ENCODE results near the gene ADD3.
A peak's percentile ranks its signal among the peaks of the same experiment; 100 is the strongest.
"Not testable (repeated sequence)": the region's sequence is repeated elsewhere in the genome, so short reads cannot be mapped to it uniquely, and the experiment has no call there.

ADD3 gene

DNA sequence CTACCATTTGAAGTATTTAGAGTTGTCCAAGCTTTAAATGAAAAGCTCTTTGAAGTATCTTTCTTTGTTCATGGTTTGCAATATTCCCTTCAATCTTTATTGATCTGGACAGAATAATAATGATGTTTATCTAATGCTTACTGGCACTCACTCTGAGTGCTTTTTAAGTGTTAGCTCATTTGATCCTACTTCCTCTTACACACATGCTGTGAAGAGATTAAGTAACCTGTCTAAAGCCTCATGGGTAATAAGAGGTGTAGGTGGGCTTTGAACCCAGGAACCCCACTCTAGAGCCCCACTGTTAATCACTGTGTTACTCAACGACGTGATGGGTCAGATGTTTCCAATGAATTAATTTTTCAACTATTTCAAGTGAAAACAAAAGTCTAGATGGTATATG is 31.1 kb upstream of the ADD3 start:
- no peak for DNase-seq

DNA sequence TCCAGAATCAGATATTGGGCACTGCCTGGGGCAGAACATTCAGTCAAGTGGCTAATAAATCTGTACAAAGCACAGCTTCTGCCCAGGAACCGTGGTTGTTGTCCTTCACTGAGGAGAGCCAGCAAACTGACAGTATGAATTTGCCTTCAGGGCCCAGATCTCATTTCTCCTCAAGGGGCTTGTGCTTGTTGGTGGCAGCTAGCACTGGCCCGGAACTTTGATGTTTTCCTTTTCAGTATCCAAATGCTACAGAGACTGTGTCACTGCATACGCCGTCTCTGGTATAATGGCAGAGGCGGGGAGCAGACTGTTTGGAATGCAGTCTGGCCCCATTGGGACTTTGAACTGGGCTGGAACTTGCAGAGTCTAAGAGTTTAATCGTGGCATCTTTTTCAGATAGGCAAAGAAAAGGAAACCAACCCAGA is 30.4 kb upstream of the ADD3 start:
- DNase-seq, result no peak

DNA sequence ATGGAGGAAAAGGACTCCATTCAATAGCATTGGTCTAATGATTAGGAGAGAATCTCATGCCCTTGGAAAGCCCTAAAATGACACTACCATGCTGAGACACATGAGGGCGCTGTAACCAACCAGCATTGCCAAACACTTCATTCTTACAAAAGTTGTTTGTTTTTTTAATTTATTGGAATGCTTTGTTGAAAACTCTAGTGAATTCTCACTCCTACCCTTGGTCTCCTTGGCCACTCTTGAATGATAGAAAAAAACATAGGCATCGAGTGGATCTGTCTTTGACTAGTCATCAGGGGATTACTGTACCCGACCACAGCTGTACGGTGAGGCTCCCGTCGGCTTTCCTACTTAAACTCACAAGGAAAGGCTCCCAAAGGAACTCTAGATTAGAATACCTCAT is 29.3 kb upstream of the ADD3 start:
- DNase-seq, result peak; percentile 59

GRCh38 chr10:109979215-109979614 is 28.6 kb upstream of the ADD3 start:
- DNase-seq, result no peak

GRCh38 chr10:109981650-109982049 is 26.1 kb upstream of the ADD3 start:
- DNase-seq, result no peak

GRCh38 chr10:109982123-109982522 is 25.7 kb upstream of the ADD3 start:
- DNase-seq, result no peak

GRCh38 chr10:109982812-109983211 is 25.0 kb upstream of the ADD3 start:
- no peak for DNase-seq

DNA sequence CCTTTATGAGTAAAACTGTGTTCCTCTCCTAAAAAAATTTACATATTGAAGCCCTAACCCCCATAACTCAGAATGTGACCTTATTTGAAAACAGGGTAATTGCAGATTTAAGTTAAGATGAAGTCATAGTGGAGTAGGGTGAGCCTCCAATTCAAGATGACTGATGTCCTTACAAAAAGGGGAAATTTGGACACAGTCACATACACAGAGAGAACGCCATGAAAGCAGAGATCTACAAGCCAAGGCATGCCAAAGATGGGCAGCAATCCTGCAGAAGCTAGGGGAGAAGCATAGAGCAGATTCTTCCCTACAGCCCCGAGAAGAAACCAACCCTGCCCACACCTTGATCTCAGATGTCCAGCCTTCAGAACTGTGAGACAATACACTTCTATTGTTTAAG is 23.8 kb upstream of the ADD3 start:
- DNase-seq, result no peak

DNA sequence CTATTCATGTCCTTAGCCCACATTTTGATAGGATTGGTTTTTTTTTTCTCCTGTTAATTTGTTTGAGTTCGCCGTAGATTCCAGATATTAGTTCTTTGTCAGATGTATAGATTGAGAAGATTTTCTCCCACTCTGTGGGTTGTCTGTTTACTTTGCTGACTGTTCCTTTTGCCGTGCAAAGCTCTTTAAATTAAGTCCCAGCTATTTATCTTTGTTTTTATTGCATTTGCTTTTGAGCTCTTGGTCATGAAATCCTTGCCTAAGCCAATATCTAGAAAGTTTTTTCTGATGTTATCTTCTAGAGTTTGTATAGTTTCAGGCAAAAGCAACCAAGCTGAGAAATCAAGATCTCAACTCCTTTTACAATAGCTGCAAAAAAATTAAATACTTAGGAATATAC is 22.0 kb upstream of the ADD3 start:
- not testable (repeated sequence) for DNase-seq

DNA sequence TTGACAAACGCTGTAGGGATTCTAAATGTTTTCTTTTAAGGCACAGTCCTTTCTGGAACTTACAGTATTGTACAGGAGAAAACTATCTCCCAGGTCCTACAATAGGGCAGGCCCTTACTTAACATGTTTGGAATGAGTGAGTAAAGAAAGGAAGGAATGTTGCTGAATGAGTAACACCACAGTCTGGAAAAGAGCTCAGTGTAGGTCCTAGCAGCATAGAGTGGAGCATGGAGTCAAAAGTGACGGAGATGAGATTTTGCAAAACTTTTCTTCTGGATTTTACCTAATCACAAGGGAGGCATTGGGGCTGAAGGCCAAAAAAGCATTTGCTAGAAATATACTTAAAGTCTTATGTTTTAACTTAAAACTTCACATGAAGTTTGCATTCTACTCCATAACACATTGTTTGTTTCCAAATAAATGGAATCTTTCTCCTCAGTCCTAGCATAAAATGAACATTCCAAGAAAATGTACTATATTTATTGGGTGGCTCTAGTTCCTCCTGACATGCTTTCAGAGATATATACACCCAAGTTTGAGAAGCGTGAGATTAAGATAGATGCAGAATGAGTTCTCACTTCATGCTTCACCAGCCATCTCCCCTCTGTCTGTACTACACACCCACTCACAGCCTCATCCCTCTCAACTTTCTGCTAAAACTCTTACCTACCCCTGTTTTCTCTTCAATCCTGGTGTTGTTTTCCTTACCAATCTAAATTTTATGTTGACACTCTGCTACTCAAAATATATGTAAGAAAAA is 20.2 kb upstream of the ADD3 start:
- no peak for DNase-seq

DNA sequence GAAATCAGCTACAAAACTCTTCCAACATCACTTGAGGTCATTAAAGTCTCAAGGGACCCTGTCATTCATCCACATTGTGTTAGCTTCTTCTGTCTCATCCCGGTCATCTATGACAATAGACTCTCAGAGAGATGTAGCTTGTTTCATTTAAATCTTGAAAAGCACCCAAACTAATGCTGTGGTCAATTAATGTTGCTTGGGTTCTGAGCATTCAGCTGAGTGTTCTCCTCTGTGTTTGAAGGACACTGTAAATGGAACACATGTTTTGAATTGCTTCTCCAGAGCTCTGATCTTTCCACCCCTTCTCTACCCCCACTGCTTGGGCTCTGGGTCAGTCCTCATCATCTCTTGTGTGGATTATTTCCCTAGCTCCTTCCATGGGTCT is 19.6 kb upstream of the ADD3 start:
- no peak for DNase-seq

GRCh38 chr10:109991266-109991855 is 16.4 kb upstream of the ADD3 start:
- no peak for DNase-seq

DNA sequence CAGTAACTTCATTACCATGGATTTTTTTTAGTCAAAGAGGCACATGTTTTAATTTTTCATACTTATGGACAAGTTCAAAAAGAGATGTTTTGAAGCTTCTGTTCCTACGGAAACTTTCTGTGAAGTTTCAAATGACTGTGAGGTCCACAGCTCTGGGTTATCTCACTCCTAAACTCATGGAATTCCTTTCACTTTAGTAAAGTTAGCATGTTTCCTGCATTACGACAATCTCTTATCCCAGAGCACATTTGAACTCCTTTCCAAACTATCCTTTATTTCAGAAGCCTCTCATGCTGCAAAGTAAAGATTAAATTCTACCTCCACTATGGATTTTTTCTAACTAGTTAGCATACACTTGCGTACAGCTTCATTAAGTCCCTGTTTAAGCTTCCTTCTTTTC is 15.3 kb upstream of the ADD3 start:
- no peak for DNase-seq

DNA sequence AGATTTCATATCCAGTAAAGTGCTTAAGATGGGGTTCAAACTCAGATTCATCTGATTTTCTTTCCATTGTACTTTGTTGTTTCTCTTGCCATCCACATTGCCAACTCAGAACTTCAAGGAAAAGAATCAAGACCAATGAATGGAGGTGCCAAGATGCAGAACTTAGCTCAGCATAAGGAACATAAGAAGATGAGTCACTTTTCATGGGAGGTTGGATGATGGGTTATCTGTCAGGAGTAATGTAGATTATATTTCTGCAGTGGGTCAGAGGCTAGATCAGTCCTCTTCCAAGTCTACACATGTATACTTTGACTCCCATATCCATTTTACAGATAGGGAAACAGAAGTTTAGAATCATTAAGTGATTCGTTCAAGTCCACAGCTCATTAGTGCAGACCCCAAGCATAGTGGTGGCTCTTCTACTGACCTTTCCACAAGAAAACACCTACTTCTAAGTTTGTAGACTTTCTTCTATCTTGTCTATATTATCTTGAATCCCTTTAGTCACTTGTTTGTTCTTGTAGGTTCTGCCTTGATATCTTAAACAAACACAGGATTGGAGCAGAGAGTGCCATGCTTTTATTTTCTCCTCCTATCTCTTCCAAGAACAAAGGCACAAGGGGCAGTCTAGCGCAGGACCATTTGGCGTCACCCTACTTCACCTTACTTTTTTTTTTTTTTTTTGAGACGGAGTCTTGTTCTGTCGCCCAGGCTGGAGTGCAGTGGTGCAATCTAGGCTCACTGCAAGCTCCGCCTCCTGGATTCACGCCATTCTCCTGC is 14.0 kb upstream of the ADD3 start:
- no peak for DNase-seq

DNA sequence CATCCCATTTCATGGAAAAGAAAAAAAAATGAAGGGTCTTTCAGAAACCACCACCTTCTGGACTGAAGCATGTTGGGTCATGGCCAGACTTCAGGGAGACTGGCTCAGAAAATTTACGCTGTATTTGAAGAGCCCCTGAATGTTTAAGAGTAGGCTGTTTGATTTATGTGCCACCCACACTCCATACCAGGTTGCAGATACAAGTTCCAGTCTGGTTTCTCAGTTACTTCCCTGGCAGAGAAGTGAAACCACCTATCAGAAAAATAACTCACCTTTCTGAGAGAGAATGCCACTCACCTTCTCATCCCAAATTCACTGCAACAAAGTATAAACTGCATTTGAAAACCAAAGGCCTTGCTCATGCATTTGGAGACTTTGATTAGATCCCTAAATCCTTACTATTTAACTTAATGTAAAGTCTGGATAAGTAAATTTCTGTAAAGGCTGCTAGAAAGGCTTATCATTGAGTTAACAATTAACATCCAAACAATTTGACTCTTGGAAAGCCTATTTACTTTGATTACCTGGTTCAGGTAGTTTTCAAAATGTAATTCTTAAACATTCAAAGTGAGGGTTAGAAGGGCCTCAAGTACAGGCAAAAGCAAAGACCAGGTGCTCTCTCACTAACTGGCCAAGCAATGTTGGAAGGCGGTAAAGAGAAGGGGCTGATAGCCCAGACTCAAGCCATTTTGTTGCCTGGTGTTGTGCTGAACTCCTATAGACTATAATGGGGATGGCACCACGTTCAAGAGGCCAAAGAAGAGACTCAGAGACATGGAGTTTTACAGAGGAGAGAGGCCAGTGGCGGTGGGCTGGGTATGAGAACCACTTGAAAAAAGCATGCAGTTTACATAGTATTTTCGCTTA is 12.8 kb upstream of the ADD3 start:
- DNase-seq, result no peak

- DNase-seq, result no peak
These were observed 12.2 kb upstream of the ADD3 start for GRCh38 chr10:109995595-109995994.

DNA sequence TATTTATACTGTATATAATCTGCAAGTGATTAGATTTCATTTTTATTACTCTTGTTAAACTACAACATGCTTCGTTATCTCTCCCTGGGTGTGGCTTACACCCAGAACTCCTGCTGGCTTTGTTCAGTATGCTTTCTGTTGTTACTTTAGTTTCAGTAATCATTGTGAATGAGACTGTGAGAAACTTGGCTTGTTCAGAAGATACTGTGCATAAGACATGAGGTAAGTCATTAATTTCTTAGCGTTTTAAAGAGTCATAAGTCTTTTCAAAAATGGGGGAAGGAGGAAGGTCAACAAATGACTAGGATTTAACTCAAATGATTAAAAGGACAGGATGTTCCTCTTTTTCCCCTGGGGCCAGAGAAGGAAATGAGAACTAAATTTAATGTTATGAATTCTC is 11.6 kb upstream of the ADD3 start:
- DNase-seq, result no peak

DNA sequence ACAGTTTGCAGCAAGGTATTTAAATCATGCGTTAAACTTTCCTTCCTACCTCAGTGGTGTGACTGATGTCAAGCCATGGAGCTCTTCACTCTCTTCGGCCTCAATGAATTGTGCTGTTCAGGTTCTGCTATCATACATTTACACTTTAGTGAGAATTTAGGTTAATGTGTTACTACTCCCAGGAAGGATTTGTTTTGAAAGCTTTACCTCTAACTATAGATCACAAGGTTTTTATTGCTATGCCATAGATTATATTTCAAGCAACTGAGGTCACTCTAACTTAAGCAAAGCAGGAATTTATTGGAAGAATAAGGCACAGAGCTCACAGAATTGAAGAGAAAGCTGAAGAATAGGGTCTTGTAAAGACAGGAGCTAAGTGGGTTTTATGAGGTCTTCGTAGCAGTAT is 11.0 kb upstream of the ADD3 start:
- DNase-seq, result no peak

DNA sequence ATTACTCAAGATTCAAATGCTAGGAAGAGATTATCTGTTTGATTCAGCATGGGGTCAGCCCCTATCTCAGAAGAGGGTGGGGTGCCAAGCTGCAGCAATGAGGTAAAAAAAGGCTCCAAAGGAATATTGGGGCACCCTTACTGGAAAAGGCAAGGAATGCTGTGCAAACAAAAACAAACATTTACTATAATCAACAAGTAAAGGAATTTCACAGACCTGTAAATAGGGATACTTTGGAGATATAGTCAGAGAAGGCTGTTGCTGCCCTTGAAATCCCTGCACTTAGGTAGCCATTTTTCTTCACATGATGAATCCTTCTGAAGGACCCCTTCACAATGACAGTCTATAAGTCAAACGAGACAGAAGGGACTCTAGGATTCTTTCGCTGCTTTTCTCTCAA is 10.6 kb upstream of the ADD3 start:
- no peak for DNase-seq

DNA sequence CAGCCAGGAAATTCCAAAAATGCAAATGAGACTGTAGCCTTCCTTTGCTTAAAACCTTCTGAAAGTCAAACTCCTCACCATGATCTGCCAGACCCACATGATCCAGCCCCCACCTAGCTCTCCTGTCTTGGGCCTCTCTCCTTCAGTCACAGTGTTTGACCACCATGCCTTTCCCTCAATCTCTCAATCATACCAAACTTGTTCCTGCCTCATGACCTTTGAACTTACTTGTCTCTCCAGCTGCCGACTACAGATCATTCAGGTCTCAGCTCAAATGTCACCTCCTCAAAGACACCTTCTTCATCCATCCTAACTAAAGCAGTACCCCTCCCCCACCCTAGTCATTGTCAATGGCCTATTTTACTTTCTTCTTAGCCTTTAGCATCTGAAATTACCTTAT is 9.3 kb upstream of the ADD3 start:
- DNase-seq, result no peak

GRCh38 chr10:110002801-110003523 is 4.8 kb upstream of the ADD3 start:
- no peak for DNase-seq

GRCh38 chr10:110003524-110003885 is 4.3 kb upstream of the ADD3 start:
- DNase-seq, result no peak

DNA sequence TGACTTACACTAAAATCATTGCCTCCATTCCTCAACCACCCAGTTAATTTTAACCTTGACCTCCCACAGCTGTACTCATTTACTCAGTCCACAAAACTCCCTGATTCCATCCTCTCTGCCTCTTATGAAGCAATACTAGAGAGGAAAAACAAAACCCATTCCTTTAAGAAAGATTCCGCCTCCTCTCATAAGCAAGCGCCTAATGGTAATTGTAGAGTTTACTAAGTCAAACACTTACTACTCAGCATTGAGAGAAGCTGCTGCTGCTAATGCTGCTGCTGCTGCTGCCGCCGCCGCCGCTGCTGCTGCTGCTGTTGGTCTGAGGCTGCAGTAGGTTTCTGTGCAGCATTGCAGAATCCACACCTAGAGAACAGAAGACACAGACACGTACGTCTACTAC is 2.1 kb upstream of the ADD3 start:
- DNase-seq, result peak; percentile 15

Measured in activated naive CD4-positive, alpha-beta T cell treated with anti-CD3 and anti-CD28 coated beads, Interleukin-2, amount 50 U/mL, for 16 hours (primary cell).